LNCaP clone FGC (cell line): ENCODE data around the gene SNAPC1.
A peak's percentile ranks its signal among the peaks of the same experiment; 100 is the strongest.

Experiments used
- DNase-seq: peaks from one replicate; pipeline ENCODE4 v3.0.0-alpha.2; 2011; ENCODE audit warnings: low read depth
- H3K4me3 ChIP-seq: 2 replicates; pipeline ENCODE4 v1.5.1; 2011; ENCODE audit warnings: mild to moderate bottlenecking, low read depth, low read length, control low read depth
- CTCF ChIP-seq: IDR thresholded peaks from 2 replicates; pipeline ENCODE4 v1.5.1; 2012; ENCODE audit warnings: mild to moderate bottlenecking; ENCODE audit not compliant: control insufficient read depth, insufficient read depth; ENCODE audit errors: extremely low read depth

Gene SNAPC1

GRCh38 chr14:61766151-61766550 is 3.9 kb downstream of the SNAPC1 start:
- peak; percentile 13 for DNase-seq
- TF ChIP-seq CTCF, result no peak
- H3K4me3 ChIP-seq, result no peak overlapping the region

- no peak for TF ChIP-seq CTCF
- H3K4me3 ChIP-seq, result no peak overlapping the region
- DNase-seq, result no peak
Observed at GRCh38 chr14:61768240-61768639, 6.0 kb downstream of the SNAPC1 start.

- no peak for DNase-seq
- TF ChIP-seq CTCF, result no peak
- no peak overlapping the region for H3K4me3 ChIP-seq
Observed at GRCh38 chr14:61769893-61770292, 7.7 kb downstream of the SNAPC1 start.

- no peak for TF ChIP-seq CTCF
- DNase-seq, result no peak
- no peak overlapping the region for H3K4me3 ChIP-seq
Observed at GRCh38 chr14:61774861-61775260, 12.6 kb downstream of the SNAPC1 start.

GRCh38 chr14:61780125-61780524 is 17.9 kb downstream of the SNAPC1 start:
- DNase-seq, result no peak
- no peak overlapping the region for H3K4me3 ChIP-seq
- TF ChIP-seq CTCF, result no peak

- TF ChIP-seq CTCF, result no peak
- H3K4me3 ChIP-seq, result no peak overlapping the region
- DNase-seq, result no peak
Observed at GRCh38 chr14:61797309-61797708, 35.1 kb downstream of the SNAPC1 start.

- H3K4me3 ChIP-seq, result no peak overlapping the region
- no peak for DNase-seq
Observed at GRCh38 chr14:61802010-61802568, 39.9 kb downstream of the SNAPC1 start.

More at GRCh38 chr14:61802010-61802568, 39.9 kb downstream of the SNAPC1 start:
- no peak for TF ChIP-seq CTCF
